HG03442 (cell line): ENCODE results near the gene KRR1.
A peak's percentile ranks its signal among the peaks of the same experiment; 100 is the strongest.
"Not testable (repeated sequence)": the region's sequence is repeated elsewhere in the genome, so short reads cannot be mapped to it uniquely, and the experiment has no call there.

Source experiments
- ATAC-seq: cut with Tn5 transposase; IDR thresholded peaks from one replicate; pipeline ENCODE4 v1.9.1; 2021; ENCODE audit warnings: mild to moderate bottlenecking, moderate library complexity; ENCODE audit not compliant: unreplicated experiment

Gene KRR1

DNA sequence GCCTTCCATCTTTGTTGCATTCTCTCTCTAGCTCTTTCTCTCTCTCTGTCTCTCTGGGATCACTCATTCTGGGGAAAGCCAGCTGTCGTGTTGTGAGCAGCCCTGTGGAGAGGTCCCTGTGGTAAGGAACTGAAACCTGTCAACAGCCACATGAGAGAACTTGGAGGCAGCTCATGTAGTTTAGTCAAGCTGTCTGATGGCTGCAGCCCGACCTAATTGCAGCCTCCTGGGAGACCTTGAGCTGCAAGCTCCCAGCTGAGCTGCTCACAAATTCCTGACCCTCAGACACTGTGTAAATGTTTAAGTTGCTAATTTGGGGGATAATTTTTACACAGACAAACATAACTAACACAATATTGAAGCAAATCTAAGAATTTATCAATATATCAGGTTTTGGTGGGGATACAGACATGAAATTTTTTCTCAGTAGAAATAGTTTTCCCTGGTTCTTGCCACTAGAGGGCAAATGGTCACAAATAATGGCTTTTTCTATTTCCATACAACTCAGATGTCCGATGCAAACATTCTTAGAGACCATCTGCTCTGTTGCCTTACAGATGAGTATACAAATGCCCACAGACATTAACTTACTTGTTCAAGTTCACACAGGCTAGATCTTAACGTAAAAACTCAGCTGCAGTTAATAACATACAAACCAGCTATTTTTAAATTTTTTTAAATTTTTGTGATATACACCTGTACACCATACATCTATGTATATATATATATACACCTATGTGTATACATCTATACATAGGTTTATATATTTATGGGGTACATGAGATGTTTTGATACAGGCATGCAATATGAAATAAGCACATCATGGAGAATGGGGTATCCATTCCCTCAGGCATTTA is 15.5 kb upstream of the KRR1 start:
- peak; percentile 94 for ATAC-seq

DNA sequence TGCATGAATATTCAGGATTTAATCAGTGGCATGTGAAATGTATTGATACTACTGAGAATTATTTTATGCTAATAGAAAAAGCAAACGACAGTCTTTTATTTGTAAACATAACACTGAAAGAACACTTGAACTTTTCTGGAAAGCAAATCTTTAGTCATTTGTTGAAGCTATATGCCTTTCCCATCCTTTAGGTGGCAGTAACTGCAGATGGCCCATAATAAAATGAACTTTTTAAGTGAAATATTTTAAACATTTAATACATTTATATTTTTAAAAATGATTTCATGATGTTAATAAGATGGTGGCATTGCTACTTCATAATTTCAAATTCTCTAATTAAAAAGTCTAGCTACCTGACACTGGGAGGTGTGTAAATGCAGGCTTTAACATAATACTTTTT is 13.9 kb upstream of the KRR1 start:
- ATAC-seq = no peak

DNA sequence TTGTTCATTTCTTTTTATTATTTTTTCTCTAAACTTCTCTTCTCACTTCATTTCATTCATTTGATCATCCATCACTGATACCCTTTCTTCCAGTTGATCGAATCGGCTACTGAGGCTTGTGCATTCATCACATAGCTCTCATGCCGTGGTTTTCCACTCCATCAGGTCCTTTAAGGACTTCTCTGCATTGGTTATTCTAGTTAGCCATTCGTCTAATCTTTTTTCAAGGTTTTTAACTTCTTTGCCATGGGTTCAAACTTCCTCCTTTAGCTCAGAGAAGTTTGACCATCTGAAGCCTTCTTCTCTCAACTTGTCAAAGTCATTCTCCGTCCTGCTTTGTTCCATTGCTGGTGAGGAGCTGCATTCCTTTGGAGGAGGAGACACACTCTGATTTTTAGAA is 10.7 kb upstream of the KRR1 start:
- ATAC-seq = not testable (repeated sequence)

GRCh38 chr12:75521224-75521623 is 9.8 kb upstream of the KRR1 start:
- not testable (repeated sequence) for ATAC-seq

DNA sequence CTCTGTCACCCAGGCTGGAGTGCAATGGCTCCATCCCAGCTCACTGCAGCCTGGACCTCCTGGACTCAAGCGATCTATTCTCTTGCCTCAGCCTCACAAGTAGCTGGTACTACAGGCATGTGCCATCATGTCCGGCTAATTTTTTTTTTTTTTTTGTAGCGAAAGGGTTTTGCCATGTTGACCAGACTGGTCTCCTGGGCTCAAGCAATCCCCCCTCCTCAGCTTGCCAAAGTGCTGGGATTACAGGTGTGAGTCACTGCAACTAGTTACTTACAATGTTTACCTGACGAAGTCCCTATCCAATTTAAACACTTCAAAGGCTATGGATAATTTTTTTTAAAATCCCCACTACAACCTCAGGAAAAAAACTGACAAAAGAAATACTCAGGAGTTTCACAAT is 1.8 kb downstream of the KRR1 start:
- ATAC-seq = no peak

DNA sequence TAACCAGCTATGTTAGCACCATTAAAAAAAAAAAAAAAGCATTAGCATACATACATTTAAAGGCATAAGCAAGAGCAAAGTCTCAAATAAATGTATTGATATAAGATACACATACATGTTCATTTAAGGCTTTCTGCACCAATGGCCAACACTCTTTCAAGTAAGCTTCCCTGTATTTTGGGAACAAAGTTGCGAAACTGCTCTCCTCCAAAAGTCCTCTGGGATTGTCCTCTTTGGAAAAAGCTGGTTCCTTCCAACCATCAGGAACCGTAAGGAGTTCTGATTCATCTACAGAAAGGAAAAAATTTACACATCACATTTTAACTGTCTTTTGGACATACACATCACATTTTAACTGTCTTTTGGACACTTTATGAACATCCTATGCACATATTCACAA is 3.2 kb downstream of the KRR1 start:
- no peak for ATAC-seq

- ATAC-seq = no peak
Observed at GRCh38 chr12:75507086-75507485, 4.3 kb downstream of the KRR1 start.

- peak; percentile 54 for ATAC-seq
Observed at GRCh38 chr12:75505706-75506312, 5.6 kb downstream of the KRR1 start.

GRCh38 chr12:75503866-75504265 is 7.5 kb downstream of the KRR1 start:
- no peak for ATAC-seq

- ATAC-seq = no peak
Observed at GRCh38 chr12:75503459-75503858, 8.0 kb downstream of the KRR1 start.

- ATAC-seq = no peak
Observed at GRCh38 chr12:75491169-75491568, 20.2 kb downstream of the KRR1 start.

- peak; percentile 76 for ATAC-seq
Observed at GRCh38 chr12:75489613-75490210, 21.7 kb downstream of the KRR1 start.

- no peak for ATAC-seq
Observed at GRCh38 chr12:75489187-75489586, 22.2 kb downstream of the KRR1 start.

- ATAC-seq = no peak
Observed at GRCh38 chr12:75488553-75488952, 22.9 kb downstream of the KRR1 start.

DNA sequence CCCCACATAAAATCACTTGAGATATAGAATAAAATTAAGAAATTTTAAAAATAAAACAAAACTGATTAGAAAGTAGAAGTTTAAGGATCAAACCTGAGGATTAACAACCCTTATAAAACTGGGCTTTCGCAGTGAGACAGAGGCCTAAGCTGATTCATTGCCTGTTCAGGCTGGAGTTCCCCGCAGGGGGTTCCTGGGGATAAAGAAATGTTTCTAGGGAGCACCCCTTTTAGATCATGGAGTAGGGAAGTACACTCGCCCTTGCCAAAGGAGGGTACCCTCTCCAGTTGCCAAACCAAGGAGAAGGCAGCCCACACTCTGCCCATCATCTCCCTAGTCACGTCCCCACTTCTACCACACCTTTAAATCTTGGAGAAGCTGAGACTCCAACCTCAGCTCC is 24.1 kb downstream of the KRR1 start:
- no peak for ATAC-seq

- not testable (repeated sequence) for ATAC-seq
Observed at GRCh38 chr12:75484450-75484849, 27.0 kb downstream of the KRR1 start.

DNA sequence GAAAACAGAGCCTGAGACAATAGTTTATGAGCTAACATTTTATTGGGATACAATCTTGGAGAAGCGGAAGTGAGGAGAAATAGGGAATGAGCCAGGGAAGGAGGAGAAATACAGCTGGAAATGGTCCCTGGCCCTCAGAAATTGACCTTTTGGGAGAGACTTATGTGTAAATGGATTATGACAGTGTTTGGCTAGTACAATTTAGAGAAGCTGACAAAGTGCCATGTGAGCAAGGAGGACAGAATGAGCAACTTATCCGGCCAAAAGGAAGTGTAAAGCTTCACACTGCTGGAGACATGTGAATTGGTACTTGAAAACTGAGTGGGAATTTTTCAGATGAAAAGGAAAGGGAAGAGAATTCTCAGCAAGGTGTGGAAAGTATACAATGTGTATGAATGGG is 28.0 kb downstream of the KRR1 start:
- no peak for ATAC-seq

DNA sequence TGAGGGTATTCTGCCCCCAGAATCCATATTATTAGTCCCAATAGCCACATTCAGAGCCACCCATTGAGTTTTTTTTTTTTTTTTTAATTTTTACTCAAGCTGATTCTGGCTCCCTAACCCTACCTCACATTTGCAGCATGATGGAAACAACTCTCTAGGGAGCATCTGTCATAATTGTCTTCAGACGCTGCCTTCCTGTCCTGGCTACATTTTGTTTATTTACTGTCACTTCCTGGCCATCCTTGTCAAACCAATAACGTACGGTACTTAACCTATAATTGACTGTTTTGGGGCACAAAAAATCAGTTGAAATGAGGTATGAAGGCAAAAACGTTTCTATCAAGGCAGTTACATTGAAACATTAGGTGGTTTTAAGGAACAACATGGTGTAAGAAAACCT is 28.8 kb downstream of the KRR1 start:
- ATAC-seq = peak; percentile 15

GRCh38 chr12:75481774-75482173 is 29.6 kb downstream of the KRR1 start:
- no peak for ATAC-seq

DNA sequence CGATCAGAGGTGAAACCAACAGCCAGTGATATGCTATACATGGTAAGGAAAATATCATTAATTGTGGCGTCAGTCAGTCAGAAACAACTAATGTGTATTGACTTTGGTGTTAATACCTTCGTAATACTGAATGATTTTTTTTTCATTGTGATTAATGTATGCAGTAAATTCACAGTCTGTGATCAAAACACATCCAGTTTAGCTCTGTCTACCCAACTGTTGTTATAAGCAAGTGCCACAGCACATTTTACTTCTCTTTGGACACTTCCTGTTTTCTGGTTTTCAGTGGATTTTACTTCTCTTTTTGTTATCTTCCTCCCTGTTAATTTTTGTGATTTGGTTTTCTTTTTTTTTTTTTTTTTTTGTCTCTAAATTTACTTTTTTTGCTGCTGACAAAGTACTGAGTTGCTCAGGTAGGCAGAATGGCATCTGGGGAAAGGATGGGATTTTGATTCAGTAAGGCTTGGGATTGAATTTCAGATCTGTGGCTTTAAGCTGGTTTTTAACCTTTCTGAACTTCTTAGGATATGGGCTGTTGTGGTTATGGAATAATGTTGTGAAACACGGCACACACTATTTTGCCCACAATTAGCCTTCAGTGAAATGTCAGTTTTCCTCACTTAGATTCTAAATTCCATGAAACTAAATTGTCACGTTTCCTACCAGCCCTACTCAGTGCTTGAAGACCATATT is 30.2 kb downstream of the KRR1 start:
- peak; percentile 11 for ATAC-seq

- peak; percentile 91 for ATAC-seq
Observed at GRCh38 chr12:75480469-75480949, 30.9 kb downstream of the KRR1 start, which contains the start of gene GLIPR1. Gene GLIPR1, plus strand, starts transcription at chr12:75480755. Its CDS starts 126 bp downstream, at chr12:75480881.
